Measurements from ENCODE around the gene SOX11.

SOX11 gene

DNA sequence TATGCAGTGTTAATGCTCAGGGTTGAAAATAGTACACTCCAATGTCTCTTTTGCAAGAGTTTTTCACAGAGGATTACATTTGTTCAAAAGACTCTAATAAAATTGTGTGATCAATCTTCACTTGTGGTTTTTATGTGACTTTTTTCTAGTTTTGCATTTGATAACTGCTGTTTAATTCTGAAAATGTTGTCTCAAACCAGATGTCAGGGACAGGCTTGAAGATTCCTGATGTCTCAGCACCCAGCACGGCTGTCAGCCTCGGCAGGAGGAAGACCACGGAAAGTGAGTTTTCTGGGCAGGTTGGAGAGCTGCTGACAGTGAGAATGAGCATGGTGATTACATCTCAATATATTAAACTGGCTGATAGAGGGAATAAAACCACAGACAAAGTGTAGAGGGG is 9.1 kb downstream of the SOX11 start:
- no peak for TF ChIP-seq CTCF (IDR thresholded peaks at IDR 0.05; ENCODE audit: borderline replicate concordance, control extremely low read depth, extremely low read depth, insufficient read depth, missing control alignments)
- in situ Hi-C loops (cut with MboI; ENCODE audit: low sequenced_read_pairs, unreplicated experiment) = no loop called here
- no peak for DNase-seq (ENCODE audit: low spot score)

GRCh38 chr2:5703166-5703565 is 11.0 kb downstream of the SOX11 start:
- no peak for DNase-seq (ENCODE audit: low spot score)
- TF ChIP-seq CTCF (IDR thresholded peaks at IDR 0.05; ENCODE audit: borderline replicate concordance, control extremely low read depth, extremely low read depth, insufficient read depth, missing control alignments) = no peak
- in situ Hi-C loops (cut with MboI; ENCODE audit: low sequenced_read_pairs, unreplicated experiment) = no loop called here

- in situ Hi-C loops (cut with MboI; ENCODE audit: low sequenced_read_pairs, unreplicated experiment) = no loop called here
- DNase-seq (ENCODE audit: low spot score) = no peak
- TF ChIP-seq CTCF (IDR thresholded peaks at IDR 0.05; ENCODE audit: borderline replicate concordance, control extremely low read depth, extremely low read depth, insufficient read depth, missing control alignments) = no peak
These were observed 13.3 kb downstream of the SOX11 start for GRCh38 chr2:5705490-5705889.

- no peak for DNase-seq (ENCODE audit: low spot score)
- no peak for TF ChIP-seq CTCF (IDR thresholded peaks at IDR 0.05; ENCODE audit: borderline replicate concordance, control extremely low read depth, extremely low read depth, insufficient read depth, missing control alignments)
- in situ Hi-C loops (cut with MboI; ENCODE audit: low sequenced_read_pairs, unreplicated experiment) = no loop called here
These were observed 14.7 kb downstream of the SOX11 start for GRCh38 chr2:5706717-5707455.

GRCh38 chr2:5710615-5711014 is 18.4 kb downstream of the SOX11 start:
- DNase-seq (ENCODE audit: low spot score) = no peak
- no peak for TF ChIP-seq CTCF (IDR thresholded peaks at IDR 0.05; ENCODE audit: borderline replicate concordance, control extremely low read depth, extremely low read depth, insufficient read depth, missing control alignments)
- in situ Hi-C loops (cut with MboI; ENCODE audit: low sequenced_read_pairs, unreplicated experiment) = no loop called here

- no peak for TF ChIP-seq CTCF (IDR thresholded peaks at IDR 0.05; ENCODE audit: borderline replicate concordance, control extremely low read depth, extremely low read depth, insufficient read depth, missing control alignments)
- in situ Hi-C loops (cut with MboI; ENCODE audit: low sequenced_read_pairs, unreplicated experiment) = no loop called here
- DNase-seq (ENCODE audit: low spot score) = no peak
These were observed 20.9 kb downstream of the SOX11 start for GRCh38 chr2:5713101-5713500.
